Activated naive CD8-positive, alpha-beta T cell (primary cell): ENCODE measurements around the gene LRP2.
A peak's percentile ranks its signal among the peaks of the same experiment; 100 is the strongest.
"Not testable (repeated sequence)": the region's sequence is repeated elsewhere in the genome, so short reads cannot be mapped to it uniquely, and the experiment has no call there.

ENCODE experiments used
- H3K27ac Mint-ChIP-seq: one replicate; pipeline ENCODE4 v1.8.0; 2021; ENCODE audit warnings: mixed read lengths
- H3K27me3 Mint-ChIP-seq: one replicate; pipeline ENCODE4 v1.8.0; 2021; ENCODE audit warnings: mixed read lengths
- H3K36me3 Mint-ChIP-seq: one replicate; pipeline ENCODE4 v1.8.0; 2021; ENCODE audit warnings: mixed read lengths
- H3K4me1 Mint-ChIP-seq: one replicate; pipeline ENCODE4 v1.8.0; 2021; ENCODE audit warnings: low read depth, mixed read lengths
- H3K4me3 Mint-ChIP-seq: one replicate; pipeline ENCODE4 v1.8.0; 2021; ENCODE audit warnings: mild to moderate bottlenecking, mixed read lengths
- H3K9me3 Mint-ChIP-seq: one replicate; pipeline ENCODE4 v1.8.0; 2021; ENCODE audit warnings: low read depth, mixed read lengths

Gene LRP2

GRCh38 chr2:169362118-169362893 lies at the start of gene LRP2:
Gene LRP2 (minus strand): TSS chr2:169362534. CDS start chr2:169362399, 135 bp downstream.
- Mint-ChIP-seq H3K27me3 (peaks cover 29% of the 10 kb centered on the region), H3K27ac (peak within 1 kb of the TSS; percentile 35), H3K9me3 (no peaks in the 10 kb centered on the region), H3K4me3 (peak within 1 kb of the TSS; percentile 93), H3K4me1 (peaks cover 32% of the 10 kb centered on the region), H3K36me3 (no peaks in the 10 kb centered on the region)

- H3K27me3 Mint-ChIP-seq = no peaks in the 10 kb centered on the region
- H3K36me3 Mint-ChIP-seq = no peaks in the 10 kb centered on the region
- no peak overlapping the region for H3K4me3 Mint-ChIP-seq
- H3K9me3 Mint-ChIP-seq = peaks cover 4% of the 10 kb centered on the region
- no peaks in the 10 kb centered on the region for H3K4me1 Mint-ChIP-seq
- no peak overlapping the region for H3K27ac Mint-ChIP-seq
Measured at GRCh38 chr2:169406891-169407290, 44.6 kb upstream of the LRP2 start.

- not testable (repeated sequence) for H3K36me3 Mint-ChIP-seq, H3K9me3 Mint-ChIP-seq, H3K4me3 Mint-ChIP-seq, H3K27me3 Mint-ChIP-seq, H3K27ac Mint-ChIP-seq, H3K4me1 Mint-ChIP-seq
Measured at GRCh38 chr2:169399491-169399890, 37.2 kb upstream of the LRP2 start.

- Mint-ChIP-seq H3K4me1 (no peaks in the 10 kb centered on the region), H3K27ac (no peak overlapping the region), H3K36me3 (no peaks in the 10 kb centered on the region), H3K27me3 (peaks cover 3% of the 10 kb centered on the region), H3K4me3 (no peak overlapping the region), H3K9me3 (no peaks in the 10 kb centered on the region)
Measured at GRCh38 chr2:169397697-169398096, 35.4 kb upstream of the LRP2 start.

GRCh38 chr2:169395821-169396374 lies 33.6 kb upstream of the LRP2 start:
- H3K36me3 Mint-ChIP-seq = no peaks in the 10 kb centered on the region
- no peak overlapping the region for H3K27ac Mint-ChIP-seq
- no peaks in the 10 kb centered on the region for H3K9me3 Mint-ChIP-seq
- no peak overlapping the region for H3K4me3 Mint-ChIP-seq
- H3K4me1 Mint-ChIP-seq = no peaks in the 10 kb centered on the region
- peaks cover 4% of the 10 kb centered on the region for H3K27me3 Mint-ChIP-seq

GRCh38 chr2:169393068-169393590 lies 30.8 kb upstream of the LRP2 start:
- H3K9me3 Mint-ChIP-seq = no peaks in the 10 kb centered on the region

GRCh38 chr2:169391236-169391635 lies 28.9 kb upstream of the LRP2 start:
- H3K9me3 Mint-ChIP-seq = no peaks in the 10 kb centered on the region
- H3K27ac Mint-ChIP-seq = no peak overlapping the region
- no peak overlapping the region for H3K4me3 Mint-ChIP-seq
- H3K36me3 Mint-ChIP-seq = no peaks in the 10 kb centered on the region
- no peaks in the 10 kb centered on the region for H3K4me1 Mint-ChIP-seq
- H3K27me3 Mint-ChIP-seq = peaks cover 8% of the 10 kb centered on the region

More at GRCh38 chr2:169393068-169393590, 30.8 kb upstream of the LRP2 start:
- no peak overlapping the region for H3K27ac Mint-ChIP-seq
- no peak overlapping the region for H3K4me3 Mint-ChIP-seq
- peaks cover 8% of the 10 kb centered on the region for H3K27me3 Mint-ChIP-seq
- no peaks in the 10 kb centered on the region for H3K4me1 Mint-ChIP-seq
- H3K36me3 Mint-ChIP-seq = no peaks in the 10 kb centered on the region

- no peaks in the 10 kb centered on the region for H3K4me1 Mint-ChIP-seq
- no peaks in the 10 kb centered on the region for H3K36me3 Mint-ChIP-seq
- H3K27ac Mint-ChIP-seq = no peak overlapping the region
- no peak overlapping the region for H3K4me3 Mint-ChIP-seq
- H3K9me3 Mint-ChIP-seq = no peaks in the 10 kb centered on the region
- H3K27me3 Mint-ChIP-seq = peaks cover 15% of the 10 kb centered on the region
Measured at GRCh38 chr2:169388161-169388560, 25.8 kb upstream of the LRP2 start.

- no peak overlapping the region for H3K4me3 Mint-ChIP-seq
- H3K36me3 Mint-ChIP-seq = no peaks in the 10 kb centered on the region
- H3K9me3 Mint-ChIP-seq = no peaks in the 10 kb centered on the region
- peaks cover 18% of the 10 kb centered on the region for H3K27me3 Mint-ChIP-seq
- no peaks in the 10 kb centered on the region for H3K4me1 Mint-ChIP-seq
- H3K27ac Mint-ChIP-seq = no peak overlapping the region
Measured at GRCh38 chr2:169386722-169387121, 24.4 kb upstream of the LRP2 start.

GRCh38 chr2:169384816-169385215 lies 22.5 kb upstream of the LRP2 start:
- Mint-ChIP-seq H3K27me3 (peaks cover 22% of the 10 kb centered on the region), H3K9me3 (no peaks in the 10 kb centered on the region), H3K27ac (no peak overlapping the region), H3K4me1 (no peaks in the 10 kb centered on the region), H3K4me3 (no peak overlapping the region), H3K36me3 (no peaks in the 10 kb centered on the region)

- Mint-ChIP-seq H3K9me3 (no peaks in the 10 kb centered on the region), H3K4me3 (no peak overlapping the region), H3K27ac (no peak overlapping the region), H3K36me3 (no peaks in the 10 kb centered on the region), H3K27me3 (peaks cover 14% of the 10 kb centered on the region), H3K4me1 (no peaks in the 10 kb centered on the region)
Measured at GRCh38 chr2:169372561-169372960, 10.2 kb upstream of the LRP2 start.

- H3K4me3 Mint-ChIP-seq = no peak overlapping the region
- peaks cover 24% of the 10 kb centered on the region for H3K27me3 Mint-ChIP-seq
- no peaks in the 10 kb centered on the region for H3K36me3 Mint-ChIP-seq
- no peaks in the 10 kb centered on the region for H3K9me3 Mint-ChIP-seq
- H3K4me1 Mint-ChIP-seq = peaks cover 32% of the 10 kb centered on the region
- H3K27ac Mint-ChIP-seq = no peak overlapping the region
Measured at GRCh38 chr2:169366066-169366465, 3.7 kb upstream of the LRP2 start.

- Mint-ChIP-seq H3K27me3 (peaks cover 26% of the 10 kb centered on the region), H3K36me3 (no peaks in the 10 kb centered on the region), H3K4me1 (peaks cover 32% of the 10 kb centered on the region), H3K9me3 (no peaks in the 10 kb centered on the region), H3K27ac (no peak overlapping the region), H3K4me3 (peak overlapping the region; percentile 93)
Measured at GRCh38 chr2:169365029-169365480, 2.7 kb upstream of the LRP2 start.

GRCh38 chr2:169363560-169364150 lies 1.3 kb upstream of the LRP2 start:
- peaks cover 32% of the 10 kb centered on the region for H3K4me1 Mint-ChIP-seq
- H3K27me3 Mint-ChIP-seq = peaks cover 27% of the 10 kb centered on the region
- no peaks in the 10 kb centered on the region for H3K36me3 Mint-ChIP-seq
- H3K4me3 Mint-ChIP-seq = peak overlapping the region; percentile 93
- peak overlapping the region; percentile 64 for H3K27ac Mint-ChIP-seq
- H3K9me3 Mint-ChIP-seq = no peaks in the 10 kb centered on the region

- Mint-ChIP-seq H3K4me1 (peaks cover 32% of the 10 kb centered on the region), H3K9me3 (no peaks in the 10 kb centered on the region), H3K27ac (peak overlapping the region; percentile 35), H3K36me3 (no peaks in the 10 kb centered on the region), H3K27me3 (peaks cover 27% of the 10 kb centered on the region), H3K4me3 (peak overlapping the region; percentile 93)
Measured at GRCh38 chr2:169362894-169363559, 693 bp upstream of the LRP2 start.
